ENCODE data around the gene PRDM12. TPM values are rescaled to one million over a fixed set of nuclear protein-coding genes. Genes with fewer than 3 reads are reported as not detected.

The PRDM12 gene
- total RNA-seq, 4 donors from 2014 or later, result not detected

GRCh38 chr9:130696996-130697395 lies 32.6 kb downstream of the PRDM12 start:
- H3K36me3 ChIP-seq, result peaks cover 0 to 54% of the 10 kb centered on the region in 2 donors
- H3K4me3 ChIP-seq, result no peak overlapping the region
- ATAC-seq (no peak), DNase-seq (no peak)
- TF ChIP-seq CTCF (IDR thresholded peaks at IDR 0.05 in 4 of 5, conservative IDR thresholded peaks at IDR 0.05 in 1 of 5) (no peak), POLR2A (IDR thresholded peaks at IDR 0.05) (no peak)
- intact Hi-C loops (cut with DNase I; ENCODE audit: low total_unique reads) (no loop called here), in situ Hi-C loops (cut with MboI; ENCODE audit: low sequenced_read_pairs in 4 of 4) (loop anchor here in 1 of 4 donors (10.0 kb wide), 1 partner anchor 248 kb away; no protein-coding TSS in a partner anchor)
- no peak overlapping the region for H3K27ac ChIP-seq
- peaks cover 10 to 21% of the 10 kb centered on the region in 2 donors for H3K4me1 ChIP-seq
- no peaks in the 10 kb centered on the region for H3K27me3 ChIP-seq
- H3K9me3 ChIP-seq, result no peaks in the 10 kb centered on the region

GRCh38 chr9:130698514-130698913 lies 34.1 kb downstream of the PRDM12 start:
- ATAC-seq (no peak), DNase-seq (no peak)
- TF ChIP-seq CTCF (IDR thresholded peaks at IDR 0.05 in 4 of 5, conservative IDR thresholded peaks at IDR 0.05 in 1 of 5) (no peak), POLR2A (IDR thresholded peaks at IDR 0.05) (no peak)
- in situ Hi-C loops (cut with MboI; ENCODE audit: low sequenced_read_pairs in 4 of 4) (loop anchor here in 1 of 4 donors (10.0 kb wide), 1 partner anchor 246 kb away; no protein-coding TSS in a partner anchor), intact Hi-C loops (cut with DNase I; ENCODE audit: low total_unique reads) (no loop called here)
- no peaks in the 10 kb centered on the region for H3K27me3 ChIP-seq
- peaks cover 10 to 14% of the 10 kb centered on the region in 2 donors for H3K4me1 ChIP-seq
- H3K9me3 ChIP-seq, result no peaks in the 10 kb centered on the region
- no peak overlapping the region for H3K27ac ChIP-seq
- peaks cover 0 to 69% of the 10 kb centered on the region in 2 donors for H3K36me3 ChIP-seq
- no peak overlapping the region for H3K4me3 ChIP-seq

GRCh38 chr9:130699047-130699446 lies 34.7 kb downstream of the PRDM12 start:
- no peak for DNase-seq
- Histone ChIP-seq H3K36me3 (peaks cover 0 to 74% of the 10 kb centered on the region in 2 donors), H3K9me3 (no peaks in the 10 kb centered on the region), H3K27ac (no peak overlapping the region), H3K27me3 (no peaks in the 10 kb centered on the region), H3K4me1 (peaks cover 9 to 13% of the 10 kb centered on the region in 2 donors), H3K4me3 (no peak overlapping the region)
- TF ChIP-seq CTCF (IDR thresholded peaks at IDR 0.05 in 4 of 5, conservative IDR thresholded peaks at IDR 0.05 in 1 of 5) (no peak), POLR2A (IDR thresholded peaks at IDR 0.05) (no peak)
- in situ Hi-C loops (cut with MboI; ENCODE audit: low sequenced_read_pairs in 4 of 4) (loop anchor here in 1 of 4 donors (10.0 kb wide), 1 partner anchor 246 kb away; no protein-coding TSS in a partner anchor), intact Hi-C loops (cut with DNase I; ENCODE audit: low total_unique reads) (no loop called here)
- no peak for ATAC-seq

GRCh38 chr9:130701059-130702022 lies 36.9 kb downstream of the PRDM12 start:
- intact Hi-C loops (cut with DNase I; ENCODE audit: low total_unique reads) (loop anchor here (2.0 kb wide), 1 partner anchor 345 kb away; no protein-coding TSS in a partner anchor), in situ Hi-C loops (cut with MboI; ENCODE audit: low sequenced_read_pairs in 4 of 4) (loop anchor here in 2 of 4 donors (10.0 kb wide), 3 partner anchors 63 to 243 kb away; no protein-coding TSS in a partner anchor)
- H3K27ac ChIP-seq, result no peak overlapping the region

More at GRCh38 chr9:130701059-130702022, 36.9 kb downstream of the PRDM12 start:
- H3K4me1 ChIP-seq, result no peaks in the 10 kb centered on the region
- no peak overlapping the region for H3K4me3 ChIP-seq
- DNase-seq (peak in 1 of 2 donors; percentile 45), ATAC-seq (peak; percentile 53 to 90)
- no peaks in the 10 kb centered on the region for H3K27me3 ChIP-seq
- TF ChIP-seq POLR2A (IDR thresholded peaks at IDR 0.05), result no peak
- peak; percentile 61 to 92 (median 80) for TF ChIP-seq CTCF (IDR thresholded peaks at IDR 0.05 in 4 of 5, conservative IDR thresholded peaks at IDR 0.05 in 1 of 5)
- no peaks in the 10 kb centered on the region for H3K9me3 ChIP-seq
- H3K36me3 ChIP-seq, result peaks cover 0 to 80% of the 10 kb centered on the region in 2 donors
